SIG-M5 treated with dmso at 0.1 percent for 504 hours (cell line): Measurements from ENCODE around the gene DUSP9.
"Not testable (repeated sequence)": the region's sequence is repeated elsewhere in the genome, so short reads cannot be mapped to it uniquely, and the experiment has no call there.

Source experiments
- DNase-seq: peaks from one replicate; lab custom pipeline; 2025; ENCODE audit not compliant: unreplicated experiment; lab: John Stamatoyannopoulos, UW

The DUSP9 gene

DNA sequence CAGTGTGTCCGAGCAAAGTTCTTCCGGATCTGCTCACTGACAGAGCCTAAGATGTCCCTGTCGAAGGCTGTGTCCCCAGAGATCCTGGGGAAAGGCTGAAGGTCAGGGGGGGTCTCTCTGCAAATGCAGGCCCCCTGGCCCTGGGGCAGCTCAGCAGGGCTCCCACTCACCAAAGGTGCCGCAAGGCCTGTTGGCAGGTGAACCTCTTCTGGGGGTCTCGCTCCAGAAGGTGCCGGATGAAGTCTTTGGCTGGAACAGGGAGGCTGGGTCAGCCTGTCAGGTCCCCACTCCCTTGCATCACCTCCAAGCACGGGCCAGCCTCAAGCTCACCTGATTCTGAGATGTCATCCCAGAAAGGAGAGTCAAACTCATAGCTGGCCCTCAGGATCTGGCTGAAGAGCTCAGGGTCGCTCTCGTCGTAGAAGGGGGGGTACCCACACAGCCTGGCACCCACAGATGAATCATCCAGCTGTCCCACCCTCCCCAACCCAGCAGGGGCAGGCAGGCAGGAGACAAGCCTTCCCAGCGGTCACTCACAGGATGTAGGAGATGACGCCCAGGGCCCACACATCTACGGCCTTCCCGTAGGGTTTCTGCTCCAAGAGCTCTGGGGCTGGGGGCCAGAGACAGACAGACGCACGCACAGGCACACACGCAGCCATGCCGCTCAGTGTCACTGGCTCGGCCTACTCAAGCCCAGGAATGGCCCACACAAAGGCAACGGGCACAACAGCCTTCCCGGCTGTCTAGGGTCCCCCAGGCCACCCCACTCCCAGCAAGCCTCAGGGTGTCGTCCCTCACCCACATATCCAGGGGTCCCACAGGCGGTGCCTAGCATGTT lies 24.0 kb downstream of the DUSP9 start:
- no peak for DNase-seq

DNA sequence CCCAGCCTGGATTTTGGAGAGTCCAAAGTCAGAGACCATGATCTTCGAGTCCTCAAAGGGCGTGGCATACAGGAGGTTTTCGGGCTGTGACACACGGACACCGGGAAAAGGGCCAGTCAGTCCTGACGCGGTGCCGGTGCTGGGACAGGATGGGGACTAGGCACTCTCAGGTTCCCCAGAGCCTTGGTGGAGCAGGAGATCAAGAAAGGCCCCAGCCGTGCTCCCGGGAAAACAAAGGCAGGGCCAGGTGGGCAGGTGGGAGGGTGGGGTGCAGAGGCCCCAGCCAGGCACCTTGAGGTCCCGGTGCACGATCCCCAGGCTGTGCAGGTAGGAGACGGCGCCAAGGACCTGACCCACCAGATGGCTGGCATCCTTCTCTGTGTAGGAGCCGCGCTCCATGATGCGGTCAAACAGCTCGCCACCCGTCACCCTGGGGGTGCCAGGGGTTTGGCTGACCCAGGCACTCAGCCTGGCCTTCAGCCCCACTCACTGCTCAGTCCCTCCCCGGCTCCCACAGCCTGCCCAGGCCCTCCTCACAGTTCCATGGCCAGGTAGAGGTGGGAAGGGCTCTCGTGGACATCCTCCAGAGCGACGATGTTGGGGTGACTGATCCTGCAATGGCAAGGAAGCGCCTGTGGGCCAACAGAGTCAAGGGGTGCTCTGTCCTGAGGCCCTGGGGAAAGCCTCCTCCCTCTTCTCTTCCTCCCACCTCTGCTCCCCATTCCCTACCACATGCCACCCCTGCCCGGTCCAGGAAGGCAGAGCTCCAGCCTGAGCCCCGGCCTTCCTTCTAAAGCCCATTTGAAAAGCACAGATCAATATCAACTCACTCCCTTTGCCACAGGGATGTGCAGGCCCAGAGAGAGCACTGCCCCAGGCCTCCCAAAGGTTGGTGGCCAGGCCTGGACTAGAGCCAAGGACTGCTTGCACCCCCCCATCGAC lies 24.9 kb downstream of the DUSP9 start:
- no peak for DNase-seq

DNA sequence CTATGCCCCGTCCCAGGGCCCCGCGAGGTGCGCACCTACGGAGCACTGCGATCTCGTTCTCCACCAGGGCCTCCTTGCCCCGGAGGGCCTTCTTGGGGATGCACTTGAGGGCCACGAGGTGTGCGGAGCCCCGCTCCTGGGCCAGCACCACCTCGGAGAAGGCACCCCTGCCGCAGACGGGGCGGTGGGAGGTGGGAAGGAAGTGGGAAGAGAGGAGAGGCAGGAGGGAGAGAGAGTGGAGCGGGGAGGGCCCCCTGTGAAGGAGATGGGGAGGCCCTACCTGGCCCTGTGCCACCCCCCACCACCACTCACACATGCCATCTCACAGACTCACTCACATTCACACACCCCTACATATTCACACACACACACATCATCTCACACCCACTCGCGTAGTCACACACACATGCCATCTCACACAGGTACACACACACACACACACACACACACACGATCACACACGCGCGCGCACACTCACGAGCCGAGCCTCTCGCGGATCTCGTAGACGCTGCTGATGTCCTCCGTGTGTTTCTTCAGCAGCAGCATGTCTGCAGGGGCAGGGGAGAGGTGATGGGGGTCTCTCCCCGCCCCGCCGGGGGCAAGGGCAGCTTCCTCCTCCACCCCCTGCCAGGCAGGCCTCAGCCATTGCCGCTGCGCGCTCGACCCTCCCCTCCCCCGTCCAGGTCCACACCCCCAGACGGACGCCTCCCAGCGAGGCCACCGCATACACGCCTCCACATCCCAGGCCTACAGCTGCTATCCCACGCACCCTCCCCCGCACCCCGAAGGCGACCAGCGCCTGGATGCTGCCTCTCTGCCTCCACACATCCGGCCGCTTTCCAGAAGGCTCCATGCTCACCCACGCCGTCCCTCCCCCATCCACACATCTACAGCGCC lies 25.8 kb downstream of the DUSP9 start:
- DNase-seq, result no peak

DNA sequence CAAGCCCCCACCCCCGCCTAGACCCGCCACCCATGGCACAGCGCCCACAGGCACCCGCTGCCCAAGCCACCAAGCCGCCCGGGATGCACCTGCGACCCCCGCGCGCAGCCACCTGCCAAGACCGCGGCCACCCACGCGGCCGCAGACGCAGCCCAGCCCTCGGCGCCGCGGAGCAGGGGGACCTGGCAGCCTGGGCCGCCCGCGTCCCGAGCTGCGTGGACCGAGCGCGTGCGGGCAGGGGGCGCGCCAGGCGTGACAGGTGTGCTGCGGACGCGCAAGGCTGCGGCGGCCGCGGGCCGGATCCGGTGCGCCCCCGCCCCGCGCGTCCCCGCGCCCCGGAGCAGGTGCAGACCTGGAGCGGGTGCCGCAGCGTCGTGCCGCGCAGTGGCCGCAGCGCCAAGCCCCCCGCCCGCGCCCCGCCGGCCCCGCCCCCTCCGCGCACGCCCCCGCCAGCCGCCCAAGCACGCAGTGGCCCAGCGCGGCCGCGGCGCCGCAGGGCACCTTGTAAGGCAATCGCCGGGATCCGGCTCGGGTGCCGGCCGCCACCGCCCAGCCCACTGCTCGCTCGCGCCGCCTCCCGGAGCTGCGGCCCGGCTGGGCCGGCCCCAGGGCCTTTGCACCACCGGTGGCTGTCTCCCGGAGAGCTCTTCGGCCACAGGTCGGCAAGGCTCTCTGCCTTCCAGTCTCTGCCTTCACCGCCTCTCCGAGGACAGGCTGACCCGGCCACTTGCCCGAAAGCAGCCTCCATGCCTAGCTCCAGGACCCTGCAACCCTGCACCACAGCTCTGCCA lies 26.6 kb downstream of the DUSP9 start, which contains the start of gene PNCK:
Gene PNCK, minus strand, starts transcription at position 386 of the 791 bp plus-strand sequence. CDS start 737 bp downstream, outside the sequence.
- DNase-seq, result no peak

DNA sequence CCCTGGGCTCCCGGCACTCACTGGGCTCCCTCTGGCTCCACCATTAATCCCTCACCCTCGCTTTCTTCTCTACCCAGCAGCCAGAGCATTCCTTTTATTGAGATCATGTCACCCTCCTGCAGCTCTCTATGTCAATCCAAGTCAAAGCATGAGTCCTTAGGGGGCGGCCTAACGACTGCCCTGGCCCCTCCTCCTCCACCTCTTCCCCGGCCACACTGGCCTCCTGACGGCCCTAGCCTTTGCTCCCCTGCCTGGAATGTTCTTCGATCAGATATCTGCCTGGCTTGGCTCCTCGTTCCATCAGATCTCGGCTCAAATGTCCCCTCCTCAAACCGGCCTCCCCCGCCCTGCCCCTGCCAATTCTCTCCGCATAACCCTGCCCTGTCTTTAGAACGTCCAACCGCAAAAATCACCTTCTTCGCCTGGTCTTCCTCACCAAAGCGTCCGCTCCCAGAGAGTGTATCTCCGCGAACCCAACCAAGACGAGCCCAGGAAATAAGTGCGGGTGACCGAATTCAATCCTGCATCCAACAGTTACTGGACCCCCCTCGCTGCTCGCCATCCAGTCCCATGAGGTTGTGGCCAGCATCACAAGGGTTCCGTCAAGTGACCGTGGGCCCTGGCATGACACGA lies 27.3 kb downstream of the DUSP9 start:
- no peak for DNase-seq

GRCh38 chrX:153681175-153681574 lies 34.2 kb downstream of the DUSP9 start:
- no peak for DNase-seq

DNA sequence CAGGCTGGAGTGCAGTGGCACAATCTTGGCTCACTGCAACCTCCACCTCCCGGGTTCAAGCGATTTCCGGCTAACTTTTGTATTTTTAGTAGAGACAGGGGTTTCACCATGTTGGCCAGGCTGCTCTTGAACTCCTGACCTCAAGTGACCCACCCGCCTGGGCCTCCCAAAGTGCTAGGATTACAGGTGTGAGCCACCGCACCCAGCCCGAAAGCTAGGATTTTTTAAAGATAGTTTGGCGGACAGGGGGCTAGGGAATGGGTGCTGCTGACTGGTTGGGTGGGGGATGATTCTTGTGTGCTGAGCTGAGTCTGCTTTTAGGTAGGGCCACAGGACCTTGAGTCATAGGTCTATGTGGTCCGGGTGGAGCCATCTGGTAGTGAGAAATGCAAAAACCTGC lies 36.5 kb downstream of the DUSP9 start:
- not testable (repeated sequence) for DNase-seq

- no peak for DNase-seq
Observed at GRCh38 chrX:153684467-153685155, 37.6 kb downstream of the DUSP9 start.

- no peak for DNase-seq
Observed at GRCh38 chrX:153685156-153685536, 38.1 kb downstream of the DUSP9 start.

GRCh38 chrX:153685751-153686696 lies 39.0 kb downstream of the DUSP9 start:
- peak; percentile 4 for DNase-seq

DNA sequence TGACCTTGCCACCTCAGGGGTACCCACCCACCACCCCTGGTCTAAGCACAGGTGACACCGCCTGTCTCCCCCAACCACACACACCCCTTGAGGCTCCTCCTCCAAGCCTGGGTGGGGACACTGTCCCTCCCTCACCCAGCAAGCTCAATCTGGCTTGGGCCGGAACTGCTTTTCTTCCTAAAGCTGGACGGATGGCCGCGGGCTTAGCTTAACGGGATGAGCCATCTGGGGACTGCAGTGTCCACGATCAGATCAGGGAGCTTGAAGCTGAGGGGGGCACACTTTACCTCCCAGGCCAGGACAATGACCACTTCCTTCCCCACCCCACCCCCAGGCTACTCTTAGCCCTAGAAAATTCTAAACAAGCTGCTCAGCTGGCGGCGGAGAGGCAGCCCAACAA lies 39.7 kb downstream of the DUSP9 start:
- DNase-seq, result no peak

- DNase-seq, result peak; percentile 14
Observed at GRCh38 chrX:153687121-153688039, 40.4 kb downstream of the DUSP9 start, which contains the start of gene SLC6A8. SLC6A8 (plus strand) TSS chrX:153687926; CDS start chrX:153688575, 649 bp downstream.

GRCh38 chrX:153688071-153688470 lies 41.1 kb downstream of the DUSP9 start:
- no peak for DNase-seq

GRCh38 chrX:153688506-153688905 lies 41.5 kb downstream of the DUSP9 start:
- DNase-seq, result no peak

DNA sequence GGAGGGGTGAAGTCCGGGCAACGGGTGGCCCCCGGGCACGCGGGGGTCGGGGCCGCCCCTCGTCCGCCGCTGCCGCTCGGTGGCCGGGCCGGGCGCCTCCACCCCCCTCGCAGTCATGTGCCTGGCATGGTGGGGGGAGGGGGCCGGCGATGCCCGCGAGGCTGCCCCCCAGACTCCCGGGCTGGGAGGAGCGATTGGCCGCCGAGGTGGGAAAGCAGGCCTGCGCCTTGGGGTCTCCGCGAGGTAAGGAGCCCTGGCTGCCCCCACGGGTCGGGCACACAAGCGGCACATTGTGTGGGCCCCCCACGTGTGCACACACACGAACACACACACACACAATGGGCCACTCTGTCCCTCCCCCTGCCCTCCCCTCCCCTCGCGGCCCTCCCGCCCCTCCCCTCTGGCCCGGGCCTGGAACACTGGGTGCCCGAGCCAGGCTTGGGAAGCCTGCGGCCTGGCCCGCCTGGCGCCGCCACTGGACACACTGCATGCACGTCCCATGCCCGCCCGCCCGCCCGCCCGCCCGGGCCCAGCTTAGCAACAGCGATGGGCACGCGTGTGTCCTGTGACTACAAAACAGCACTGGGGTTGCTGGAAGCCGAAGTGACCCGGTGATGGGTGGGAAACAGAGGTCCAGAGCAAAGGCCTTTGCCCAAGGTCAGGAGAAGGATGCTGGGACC lies 42.0 kb downstream of the DUSP9 start:
- no peak for DNase-seq
